Thyroid gland (tissue), 4 donors: Measurements from ENCODE around the gene UBXN11.

Source experiments
- POLR2A ChIP-seq, 2 donors: fragments of 450-650 bp; IDR thresholded peaks; one replicate each; pipeline ENCODE4 v1.6.1; 2017; ENCODE audit warnings: antibody characterized with exemption in 2 of 2, mild to moderate bottlenecking in 2 of 2, moderate library complexity in 1 of 2
- TF ChIP-seq, protein P1 (sequence below), 6 experiments: fragments of 200-600 bp in 3 of 6; fragments of 450-650 bp in 3 of 6; sonication (generic) in 3 of 6; IDR thresholded peaks; one replicate each; pipeline ENCODE4 v1.5.1; 2016 to 2019; ENCODE audit warnings: antibody characterized with exemption in 6 of 6, mild to moderate bottlenecking in 2 of 6, inconsistent platforms in 1 of 6, moderate library complexity in 1 of 6

DNA sequence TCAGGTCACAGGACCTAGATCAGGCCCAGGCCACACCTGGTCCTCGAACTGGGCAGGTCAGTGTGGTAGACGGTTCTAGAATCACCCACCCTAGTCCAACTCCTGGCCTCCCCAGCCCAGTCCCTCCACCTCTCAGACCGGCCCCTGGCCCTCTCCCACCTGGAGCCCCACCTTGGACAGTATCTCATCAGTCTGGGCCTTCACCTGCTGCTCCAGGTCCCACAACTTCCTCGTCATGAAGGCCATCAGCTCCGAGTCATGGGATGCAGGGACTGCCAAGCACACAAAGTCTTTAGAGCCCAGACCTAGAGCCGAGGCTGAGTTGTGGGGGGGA lies 8.7 kb downstream of the UBXN11 start:
- TF ChIP-seq, protein P1, sequence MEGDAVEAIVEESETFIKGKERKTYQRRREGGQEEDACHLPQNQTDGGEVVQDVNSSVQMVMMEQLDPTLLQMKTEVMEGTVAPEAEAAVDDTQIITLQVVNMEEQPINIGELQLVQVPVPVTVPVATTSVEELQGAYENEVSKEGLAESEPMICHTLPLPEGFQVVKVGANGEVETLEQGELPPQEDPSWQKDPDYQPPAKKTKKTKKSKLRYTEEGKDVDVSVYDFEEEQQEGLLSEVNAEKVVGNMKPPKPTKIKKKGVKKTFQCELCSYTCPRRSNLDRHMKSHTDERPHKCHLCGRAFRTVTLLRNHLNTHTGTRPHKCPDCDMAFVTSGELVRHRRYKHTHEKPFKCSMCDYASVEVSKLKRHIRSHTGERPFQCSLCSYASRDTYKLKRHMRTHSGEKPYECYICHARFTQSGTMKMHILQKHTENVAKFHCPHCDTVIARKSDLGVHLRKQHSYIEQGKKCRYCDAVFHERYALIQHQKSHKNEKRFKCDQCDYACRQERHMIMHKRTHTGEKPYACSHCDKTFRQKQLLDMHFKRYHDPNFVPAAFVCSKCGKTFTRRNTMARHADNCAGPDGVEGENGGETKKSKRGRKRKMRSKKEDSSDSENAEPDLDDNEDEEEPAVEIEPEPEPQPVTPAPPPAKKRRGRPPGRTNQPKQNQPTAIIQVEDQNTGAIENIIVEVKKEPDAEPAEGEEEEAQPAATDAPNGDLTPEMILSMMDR (IDR thresholded peaks at IDR 0.05), result no peak
- TF ChIP-seq POLR2A (IDR thresholded peaks at IDR 0.05), result no peak
